ENCODE results near the gene ANK2. TPM values are rescaled to one million over a fixed set of nuclear protein-coding genes. Genes with fewer than 3 reads are reported as not detected.

The ANK2 gene
- total RNA-seq, 1 donor from 2014 or later: 9.4 TPM

- no peaks in the 10 kb centered on the region for H3K36me3 ChIP-seq
- intact Hi-C loops (cut with DNase I): no loop called here
- no peak for TF ChIP-seq CTCF (IDR thresholded peaks at IDR 0.05)
- H3K9me3 ChIP-seq: no peaks in the 10 kb centered on the region
- no peaks in the 10 kb centered on the region for H3K27me3 ChIP-seq
- H3K27ac ChIP-seq: no peak overlapping the region
- H3K4me1 ChIP-seq: no peaks in the 10 kb centered on the region
- DNase-seq (ENCODE audit: low spot score in 2 of 2): no peak
- H3K4me3 ChIP-seq: no peak overlapping the region
These were observed 227.2 kb downstream of the ANK2 start for GRCh38 chr4:113276464-113277170.

- intact Hi-C loops (cut with DNase I): no loop called here
- no peak overlapping the region for H3K27ac ChIP-seq
- peaks cover 0 to 4% of the 10 kb centered on the region in 2 donors for H3K36me3 ChIP-seq
- peak in 1 of 2 donors; percentile 77 for DNase-seq (ENCODE audit: low spot score in 2 of 2)
- H3K4me3 ChIP-seq: no peak overlapping the region
- no peaks in the 10 kb centered on the region for H3K27me3 ChIP-seq
- H3K9me3 ChIP-seq: no peaks in the 10 kb centered on the region
- peak; percentile 48 to 74 (median 69) for TF ChIP-seq CTCF (IDR thresholded peaks at IDR 0.05)
- no peaks in the 10 kb centered on the region for H3K4me1 ChIP-seq
These were observed 229.0 kb downstream of the ANK2 start for GRCh38 chr4:113278324-113278934.

GRCh38 chr4:113285501-113285900, 236.0 kb downstream of the ANK2 start:
- Histone ChIP-seq H3K4me3 (no peak overlapping the region), H3K27ac (no peak overlapping the region), H3K27me3 (no peaks in the 10 kb centered on the region), H3K9me3 (no peaks in the 10 kb centered on the region), H3K36me3 (peaks cover 0 to 4% of the 10 kb centered on the region in 2 donors), H3K4me1 (no peaks in the 10 kb centered on the region)
- no peak for TF ChIP-seq CTCF (IDR thresholded peaks at IDR 0.05)
- intact Hi-C loops (cut with DNase I): no loop called here
- DNase-seq (ENCODE audit: low spot score in 2 of 2): no peak

- no peaks in the 10 kb centered on the region for H3K36me3 ChIP-seq
- H3K9me3 ChIP-seq: no peaks in the 10 kb centered on the region
- no peaks in the 10 kb centered on the region for H3K4me1 ChIP-seq
- DNase-seq (ENCODE audit: low spot score in 2 of 2): no peak
- H3K4me3 ChIP-seq: no peak overlapping the region
- intact Hi-C loops (cut with DNase I): no loop called here
- no peak overlapping the region for H3K27ac ChIP-seq
- no peak for TF ChIP-seq CTCF (IDR thresholded peaks at IDR 0.05)
- no peaks in the 10 kb centered on the region for H3K27me3 ChIP-seq
These were observed 238.8 kb downstream of the ANK2 start for GRCh38 chr4:113288257-113288656.

- no peaks in the 10 kb centered on the region for H3K27me3 ChIP-seq
- TF ChIP-seq CTCF (IDR thresholded peaks at IDR 0.05): no peak
- H3K27ac ChIP-seq: no peak overlapping the region
- intact Hi-C loops (cut with DNase I): no loop called here
- no peaks in the 10 kb centered on the region for H3K9me3 ChIP-seq
- no peak overlapping the region for H3K4me3 ChIP-seq
- no peaks in the 10 kb centered on the region for H3K4me1 ChIP-seq
- no peak for DNase-seq (ENCODE audit: low spot score in 2 of 2)
- no peaks in the 10 kb centered on the region for H3K36me3 ChIP-seq
These were observed 239.2 kb downstream of the ANK2 start for GRCh38 chr4:113288696-113289095.
